ENCODE results near the gene RFFL.
"Not testable (repeated sequence)": the region's sequence is repeated elsewhere in the genome, so short reads cannot be mapped to it uniquely, and the experiment has no call there.

Gene RFFL, protein sequence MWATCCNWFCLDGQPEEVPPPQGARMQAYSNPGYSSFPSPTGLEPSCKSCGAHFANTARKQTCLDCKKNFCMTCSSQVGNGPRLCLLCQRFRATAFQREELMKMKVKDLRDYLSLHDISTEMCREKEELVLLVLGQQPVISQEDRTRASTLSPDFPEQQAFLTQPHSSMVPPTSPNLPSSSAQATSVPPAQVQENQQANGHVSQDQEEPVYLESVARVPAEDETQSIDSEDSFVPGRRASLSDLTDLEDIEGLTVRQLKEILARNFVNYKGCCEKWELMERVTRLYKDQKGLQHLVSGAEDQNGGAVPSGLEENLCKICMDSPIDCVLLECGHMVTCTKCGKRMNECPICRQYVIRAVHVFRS

DNA sequence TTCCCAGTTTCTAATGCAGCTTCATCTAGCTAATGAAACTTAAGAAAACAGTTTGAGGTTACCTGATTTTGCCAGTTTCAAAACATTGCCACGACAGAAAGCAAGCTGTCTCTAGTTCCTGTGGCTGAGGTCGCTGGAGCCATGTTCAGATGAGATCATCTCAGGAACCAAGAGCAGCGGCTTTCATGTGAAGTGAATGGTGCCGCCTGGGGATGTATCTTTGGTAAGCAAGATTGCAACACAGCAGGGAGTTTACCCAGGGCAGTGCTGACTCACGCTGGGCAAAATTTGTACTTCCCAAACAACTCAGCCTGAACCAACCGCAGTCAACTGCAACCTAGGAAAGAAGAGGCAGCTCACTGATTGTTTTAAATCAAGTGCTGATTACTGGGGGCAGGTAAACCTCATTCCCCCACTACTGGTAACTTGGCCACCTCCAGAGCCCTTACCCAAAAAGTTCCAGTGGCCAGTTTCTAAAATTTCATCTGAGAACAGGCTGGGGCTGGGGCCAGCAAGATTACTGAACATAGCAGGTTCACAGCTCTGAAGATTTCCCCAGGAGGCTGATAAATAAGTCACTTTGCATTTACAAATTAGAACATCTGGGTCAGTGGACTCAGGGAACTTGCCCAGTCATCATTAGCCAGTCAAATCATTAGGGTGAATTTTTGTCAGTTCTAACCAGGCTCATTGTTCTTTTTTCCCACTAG is at the start of gene RFFL:
Gene RFFL, minus strand, starts transcription at position 194 of the 710 bp plus-strand sequence. CDS start 37,154 bp downstream, outside the sequence.
- peak; percentile 90 for DNase-seq

DNA sequence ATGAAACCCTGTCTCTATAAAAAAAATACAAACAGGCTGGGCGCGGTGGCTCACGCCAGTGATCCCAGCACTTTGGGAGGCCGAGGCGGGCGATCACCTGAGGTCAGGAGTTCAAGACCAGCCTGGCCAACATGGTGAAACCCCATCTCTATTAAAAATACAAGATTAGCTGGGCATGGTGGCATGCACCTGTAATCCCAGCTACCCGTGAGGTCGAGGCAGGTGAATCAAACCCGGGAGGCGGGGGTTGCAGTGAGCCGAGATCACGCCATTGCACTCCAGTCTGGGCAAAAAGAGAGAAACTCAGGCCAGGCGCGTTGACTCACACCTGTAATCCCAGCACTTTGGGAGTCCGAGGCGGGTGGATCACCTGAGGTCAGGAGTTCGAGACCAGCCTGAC is 47.3 kb upstream of the RFFL start:
- not testable (repeated sequence) for DNase-seq

DNA sequence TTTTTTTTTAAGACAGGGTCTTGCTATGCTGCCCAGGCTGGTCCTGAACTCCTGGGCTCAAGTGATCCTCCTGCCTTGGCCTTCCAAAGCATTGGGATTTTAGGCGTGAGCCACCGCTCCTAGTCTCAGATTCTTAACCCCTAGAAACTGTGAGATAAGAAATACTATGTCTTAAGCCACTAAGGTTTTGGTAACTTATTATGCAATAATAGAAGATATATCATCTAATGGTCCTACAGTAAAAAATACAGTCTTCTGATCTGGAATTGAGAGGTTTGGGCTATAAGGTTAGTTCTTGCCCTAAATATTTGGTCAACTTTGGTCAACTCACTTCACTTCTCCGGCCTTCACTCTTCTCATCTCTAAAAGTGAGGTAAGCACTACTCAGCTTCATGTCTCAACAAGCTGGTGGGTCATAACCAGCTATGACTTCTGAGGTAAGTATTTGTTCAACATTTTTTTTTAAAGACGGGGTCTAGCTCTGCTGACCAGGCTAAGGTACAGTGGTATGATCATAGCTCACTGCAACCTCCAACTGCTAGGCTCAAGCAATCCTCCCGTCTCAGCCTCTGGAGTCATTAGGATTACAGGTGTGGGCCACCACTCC is 41.4 kb upstream of the RFFL start:
- no peak for DNase-seq

DNA sequence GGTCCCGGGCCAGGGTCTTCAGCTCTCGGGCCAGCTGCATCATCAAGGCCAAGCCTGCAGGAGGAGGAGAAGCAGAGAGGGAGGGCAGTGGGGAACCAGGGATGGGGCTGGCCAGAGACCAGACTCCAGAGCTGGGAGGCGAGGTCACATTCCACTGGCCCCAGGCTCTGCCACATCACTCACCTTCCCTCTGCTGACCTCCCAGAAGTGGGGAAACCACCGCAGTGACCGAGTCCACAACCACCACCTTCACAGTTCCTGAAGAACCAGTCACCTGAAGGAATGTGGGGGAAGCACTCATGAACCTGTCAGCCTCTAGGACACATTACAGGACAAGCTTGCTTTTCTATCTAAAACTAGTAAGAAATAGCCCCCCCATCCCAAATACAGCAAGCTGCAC is 39.8 kb upstream of the RFFL start:
- no peak for DNase-seq

DNA sequence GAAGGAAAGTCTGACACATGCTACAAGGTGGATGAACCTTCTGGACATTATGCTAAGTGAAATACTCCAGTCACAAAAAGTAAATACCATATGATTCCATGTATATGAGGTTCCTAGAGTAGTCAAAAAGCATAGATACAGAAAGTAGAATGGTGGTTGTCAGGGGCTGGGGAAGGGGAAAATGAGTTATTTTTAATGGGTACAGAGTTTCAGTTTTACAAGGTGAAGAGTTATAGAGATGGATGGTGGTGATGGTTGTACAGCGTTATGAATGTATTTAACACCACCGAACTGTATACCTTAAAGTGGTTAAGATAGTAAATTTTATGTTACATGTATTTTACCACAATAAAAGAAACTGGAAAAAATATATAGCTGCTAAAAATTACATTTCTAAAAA is 38.2 kb upstream of the RFFL start:
- no peak for DNase-seq

DNA sequence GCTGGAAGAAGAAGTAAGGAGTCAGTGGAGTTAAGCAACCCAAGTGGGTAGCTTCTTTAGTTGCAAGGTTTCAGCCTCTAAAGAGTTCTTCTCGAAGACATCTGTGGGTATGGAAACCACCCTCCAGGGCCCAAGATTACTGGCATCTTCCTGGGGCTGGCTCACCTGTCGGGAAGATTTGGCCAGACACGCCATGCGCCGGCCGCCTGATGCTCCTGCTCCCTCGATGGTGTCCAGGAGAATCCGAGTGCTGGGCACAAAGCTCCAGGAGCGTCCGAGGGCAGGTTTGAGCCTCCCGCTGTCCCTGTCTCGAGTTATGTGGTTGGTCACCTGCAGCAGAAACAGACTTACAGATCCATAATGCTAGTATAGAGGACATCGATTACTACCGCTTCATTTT is 37.5 kb upstream of the RFFL start:
- DNase-seq = no peak

DNA sequence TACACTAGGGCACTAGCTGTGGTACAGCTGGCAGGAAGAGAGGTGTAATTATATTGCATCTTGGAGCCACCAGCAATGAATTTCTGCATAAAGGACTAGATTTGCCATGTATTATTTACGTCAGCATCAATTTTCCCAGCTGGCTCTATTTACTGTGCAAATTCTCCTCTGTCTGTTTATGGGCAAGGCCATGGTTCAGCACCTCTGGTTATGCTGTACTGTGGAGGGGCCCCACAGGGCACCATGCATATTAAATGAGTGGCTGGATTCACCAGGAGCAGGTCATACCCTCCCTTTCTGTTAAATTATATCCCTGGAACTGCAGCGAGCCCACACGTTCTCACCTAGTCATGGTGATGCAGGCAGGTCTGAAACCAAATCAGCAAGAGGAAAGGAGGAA is 36.4 kb upstream of the RFFL start:
- no peak for DNase-seq

DNA sequence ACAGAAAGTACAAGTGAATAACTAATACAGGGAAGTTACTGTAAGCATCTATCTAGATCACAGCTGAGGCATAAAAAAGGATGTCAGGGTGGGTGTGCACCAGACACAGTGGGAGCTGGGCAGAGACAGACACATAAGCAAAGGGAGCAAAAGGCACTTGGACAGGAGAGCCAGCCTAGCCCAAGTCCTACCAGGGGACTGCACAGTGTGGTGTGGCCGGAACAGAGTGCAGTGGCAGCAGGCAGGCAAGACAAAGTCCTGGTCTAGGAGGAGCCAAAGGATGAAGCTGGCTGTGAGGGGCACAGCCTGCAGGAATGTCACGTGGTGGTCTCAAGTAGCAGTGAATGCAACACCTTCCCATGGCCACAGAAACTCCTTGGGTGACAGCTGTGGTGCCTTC is 34.3 kb upstream of the RFFL start:
- no peak for DNase-seq

DNA sequence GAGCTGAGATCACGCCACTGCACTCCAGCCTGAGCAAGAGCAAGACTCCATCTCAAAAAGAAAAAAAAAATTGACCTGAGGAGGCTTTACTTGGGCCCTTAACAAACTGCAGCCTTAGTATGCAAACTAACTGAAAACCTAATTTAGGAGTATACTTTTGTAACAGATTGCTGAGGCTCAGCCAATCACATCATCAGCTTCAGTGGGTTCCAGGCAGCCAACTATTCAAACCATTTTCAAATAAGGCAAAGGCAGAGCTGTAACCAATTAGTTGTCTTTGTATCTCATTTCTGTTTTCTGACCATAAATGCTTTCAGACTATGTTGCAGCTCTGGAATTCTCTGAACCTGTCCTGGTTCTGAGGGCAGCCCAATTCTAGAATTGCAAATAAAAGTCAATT is 32.2 kb upstream of the RFFL start:
- no peak for DNase-seq

DNA sequence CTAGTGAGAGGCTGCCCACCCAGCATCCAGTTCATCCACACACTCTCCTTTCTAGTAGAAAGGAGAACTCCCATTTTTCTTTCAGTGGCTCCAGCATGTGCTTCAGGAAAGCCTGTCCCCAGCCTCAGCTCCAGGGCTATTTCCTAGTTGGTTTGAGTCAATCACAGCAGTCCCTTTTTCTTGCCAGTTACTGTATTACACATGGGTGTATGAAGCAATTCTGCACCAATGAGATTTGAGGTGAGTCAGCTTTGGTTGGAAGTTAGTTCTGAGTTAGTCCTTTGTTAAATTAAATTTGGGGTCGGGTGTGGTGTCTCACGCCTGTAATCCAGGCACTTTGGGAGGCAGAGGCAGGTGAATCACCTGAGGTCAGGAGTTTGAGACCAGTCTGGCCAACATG is 31.4 kb upstream of the RFFL start:
- no peak for DNase-seq

DNA sequence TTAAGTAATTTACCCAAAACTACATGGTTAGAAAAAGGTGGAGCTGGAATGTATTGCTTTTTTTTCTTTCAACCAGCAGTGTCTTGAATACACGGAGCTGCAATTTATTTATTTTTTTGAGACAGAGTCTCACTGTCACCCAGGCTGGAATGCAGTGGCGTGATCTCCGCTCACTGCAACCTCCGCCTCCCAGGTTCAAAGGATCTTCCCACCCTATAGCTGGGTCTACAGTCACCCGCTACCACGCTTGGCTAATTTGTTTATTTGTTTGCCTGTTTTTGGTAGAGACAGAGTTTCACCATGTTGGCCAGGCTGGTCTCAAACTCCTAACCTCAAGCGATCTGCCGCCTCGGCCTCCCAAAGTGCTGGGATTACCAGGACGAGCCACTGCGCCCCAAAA is 27.2 kb upstream of the RFFL start:
- not testable (repeated sequence) for DNase-seq

DNA sequence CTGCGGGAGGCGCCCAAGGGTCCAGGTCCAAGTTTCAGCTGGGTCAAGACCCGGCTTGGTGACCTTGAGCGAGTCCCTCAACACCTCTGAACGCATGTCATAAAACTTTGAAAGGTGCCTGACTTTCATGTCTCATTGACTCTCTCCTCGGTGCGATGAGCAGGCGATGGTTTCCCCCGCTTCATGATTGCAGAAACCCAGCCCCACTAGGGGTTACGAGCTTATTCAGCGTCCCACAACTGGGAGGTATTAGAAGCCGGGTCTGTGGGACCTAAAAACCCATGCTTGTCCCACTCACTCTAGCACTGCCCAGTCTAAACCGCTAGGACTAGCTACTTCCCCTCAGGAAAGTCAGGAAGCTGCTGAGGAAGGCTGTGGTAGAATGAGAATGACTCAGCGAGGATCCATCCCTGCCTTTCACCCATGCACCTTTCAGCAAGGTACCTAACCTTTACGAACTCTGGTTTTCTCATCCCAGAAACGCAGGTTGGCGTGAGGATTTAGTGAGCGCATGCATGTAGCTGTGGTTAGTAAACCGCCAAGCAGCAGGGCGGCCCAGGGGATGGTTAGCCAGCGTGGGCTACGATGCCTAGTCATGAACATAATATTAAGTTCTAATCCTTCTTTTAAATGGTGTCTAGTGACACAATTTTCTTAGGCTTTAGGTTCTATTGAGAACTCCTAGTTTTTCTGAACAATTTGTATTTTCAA is 26.2 kb upstream of the RFFL start:
- DNase-seq = peak; percentile 42

DNA sequence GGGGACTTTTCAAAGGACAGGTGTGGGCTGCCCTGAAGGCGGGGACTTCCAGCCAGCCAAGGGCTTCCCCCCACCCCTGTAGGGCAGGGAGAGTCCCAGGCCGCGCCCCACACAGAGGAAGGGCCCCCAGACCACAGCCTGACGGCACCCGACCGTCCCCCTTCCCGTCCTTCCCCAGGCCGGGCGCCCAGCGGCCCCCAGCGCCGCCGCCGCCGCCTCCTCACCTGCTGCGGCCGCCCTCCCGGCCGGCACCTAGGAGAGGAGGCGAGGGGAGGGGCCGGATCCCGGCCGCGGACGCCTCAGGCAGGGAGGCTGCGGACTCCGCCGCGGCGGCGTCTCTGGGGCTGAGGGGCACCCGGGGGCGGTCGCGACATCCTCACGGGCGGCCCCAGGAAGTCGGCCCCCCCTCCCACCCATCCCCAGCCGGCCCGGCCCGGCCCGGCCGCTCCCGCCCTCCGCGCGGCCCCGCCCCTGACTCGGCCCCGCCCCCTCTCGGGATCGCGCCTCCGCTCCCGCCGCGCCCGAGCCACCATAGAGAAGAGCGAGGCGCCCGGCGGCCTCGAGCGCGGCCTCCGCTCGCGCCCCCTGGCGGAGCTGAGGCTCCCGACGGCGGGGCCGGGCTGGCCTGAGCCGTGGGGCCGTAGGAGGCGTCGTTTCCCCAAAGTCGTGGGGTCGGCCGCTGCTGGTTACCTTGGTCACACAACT is 25.5 kb upstream of the RFFL start:
- DNase-seq = peak; percentile 93

DNA sequence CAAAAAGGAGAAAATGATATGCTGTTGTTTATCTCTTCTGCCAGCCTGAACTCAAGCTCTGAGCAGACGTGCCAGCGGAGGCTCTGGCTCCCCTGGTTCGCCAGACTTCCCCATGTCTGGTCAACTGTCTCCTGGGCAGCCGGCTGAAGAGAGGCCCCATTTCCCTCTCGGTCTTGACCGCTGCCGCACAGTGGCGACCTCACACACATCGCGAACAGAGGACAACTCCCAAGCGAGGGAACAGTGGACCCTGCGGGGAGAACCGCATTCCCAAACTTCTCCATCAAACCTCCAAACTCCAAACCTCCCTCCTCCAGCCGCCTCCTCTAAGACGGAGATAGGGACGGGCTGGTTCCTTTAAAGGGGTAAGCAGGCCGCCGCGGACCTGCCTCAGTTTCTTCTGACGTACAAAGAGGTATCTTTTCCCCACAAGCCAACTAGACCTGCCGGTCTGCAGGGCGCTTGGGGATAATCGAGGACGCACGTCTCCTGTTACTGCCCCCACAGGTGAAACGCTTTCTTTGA is 24.9 kb upstream of the RFFL start:
- no peak for DNase-seq

DNA sequence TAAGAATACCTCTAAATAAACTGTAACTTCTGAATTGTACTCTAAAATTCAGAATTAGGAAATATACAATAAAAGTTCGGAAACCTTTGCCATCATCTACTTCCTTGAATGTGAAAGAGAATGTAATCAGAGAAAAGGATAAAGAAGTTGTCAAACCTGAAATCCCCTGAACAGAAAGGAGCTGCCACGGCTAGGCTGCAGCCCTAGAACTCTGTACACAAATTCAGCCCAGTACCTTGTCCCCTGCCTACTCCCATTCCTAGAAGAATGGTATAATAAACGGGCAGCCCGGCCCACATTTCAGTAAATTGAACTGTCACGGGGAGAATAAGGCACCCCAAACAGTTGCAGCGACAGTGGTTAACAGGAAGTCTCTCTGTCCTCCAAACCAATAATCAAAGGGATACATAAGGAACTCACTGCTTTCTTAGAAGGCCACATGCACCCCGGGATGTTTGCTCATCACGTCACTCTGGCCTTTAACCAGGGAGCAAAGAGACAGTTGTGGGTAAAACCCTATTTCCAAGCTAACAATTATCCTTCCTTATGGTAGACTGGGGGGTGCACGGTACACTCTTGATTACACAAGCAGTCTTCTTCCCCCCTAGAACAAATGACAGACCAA is 24.3 kb upstream of the RFFL start:
- DNase-seq = peak; percentile 54

DNA sequence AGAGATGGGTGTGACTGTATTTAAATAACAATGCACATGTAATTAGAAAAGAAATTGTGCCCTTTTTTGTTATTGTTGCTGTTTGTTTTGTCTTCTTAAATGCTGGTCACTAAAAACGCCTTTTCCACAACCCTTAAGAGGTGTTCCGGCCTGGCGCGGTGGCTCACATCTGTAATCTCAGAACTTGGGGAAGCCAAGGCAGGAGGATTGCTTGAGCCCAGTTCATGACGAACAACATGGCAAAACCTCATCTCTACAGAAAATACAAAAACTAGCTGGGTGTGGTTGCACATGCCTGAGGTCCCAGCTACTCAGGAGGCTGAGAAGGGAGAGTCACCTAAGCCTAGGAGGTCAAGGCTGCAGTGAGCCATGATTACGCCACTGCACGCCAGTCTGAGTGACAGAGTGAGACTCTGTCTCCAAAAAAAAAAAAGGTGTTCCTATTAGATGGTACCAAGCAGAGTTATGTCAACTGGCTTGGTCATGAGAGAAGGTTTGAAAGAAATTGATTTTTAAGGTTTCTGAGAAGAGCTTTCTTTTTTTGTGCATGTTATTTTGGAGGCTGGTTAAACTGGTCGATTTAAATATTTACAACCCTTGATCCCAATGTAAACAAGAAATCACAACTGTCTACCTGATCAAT is 23.5 kb upstream of the RFFL start:
- DNase-seq = no peak

DNA sequence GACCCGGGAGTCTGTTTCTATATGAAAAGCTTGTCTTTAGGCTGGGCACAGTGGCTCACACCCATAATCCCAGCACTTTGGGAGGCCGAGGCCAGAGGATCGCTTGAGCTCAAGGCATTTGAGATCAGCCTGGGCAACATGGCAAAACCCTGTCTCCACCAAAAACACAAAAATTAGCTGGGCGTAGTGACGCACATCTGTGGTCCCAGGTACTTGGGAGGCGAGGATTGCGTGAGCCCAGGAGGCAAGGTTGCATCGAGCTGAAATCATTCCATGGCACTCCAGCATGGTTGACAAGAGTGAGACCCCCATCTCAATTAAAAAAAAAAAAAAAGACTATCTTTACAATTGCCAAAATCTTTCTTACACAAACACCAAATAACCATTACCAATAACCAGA is 22.7 kb upstream of the RFFL start:
- no peak for DNase-seq

DNA sequence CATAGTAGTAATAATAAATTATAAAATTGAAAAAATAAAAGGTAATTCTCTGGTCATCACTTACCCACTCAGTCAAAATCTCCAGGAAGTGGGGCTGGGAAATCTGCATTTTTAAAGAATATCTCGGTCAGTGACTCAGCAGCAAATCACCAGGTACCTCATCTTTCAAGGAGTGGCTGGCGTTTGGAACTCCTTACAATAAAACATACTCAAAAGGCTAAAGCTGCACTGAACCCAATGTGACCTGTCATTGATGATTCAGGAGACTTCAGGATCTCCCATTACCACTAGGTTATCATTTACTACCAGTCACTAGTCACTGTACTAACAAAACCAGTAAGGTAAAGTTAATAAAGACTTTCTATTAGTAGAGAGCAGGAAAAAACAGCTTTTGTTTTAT is 21.5 kb upstream of the RFFL start:
- no peak for DNase-seq

DNA sequence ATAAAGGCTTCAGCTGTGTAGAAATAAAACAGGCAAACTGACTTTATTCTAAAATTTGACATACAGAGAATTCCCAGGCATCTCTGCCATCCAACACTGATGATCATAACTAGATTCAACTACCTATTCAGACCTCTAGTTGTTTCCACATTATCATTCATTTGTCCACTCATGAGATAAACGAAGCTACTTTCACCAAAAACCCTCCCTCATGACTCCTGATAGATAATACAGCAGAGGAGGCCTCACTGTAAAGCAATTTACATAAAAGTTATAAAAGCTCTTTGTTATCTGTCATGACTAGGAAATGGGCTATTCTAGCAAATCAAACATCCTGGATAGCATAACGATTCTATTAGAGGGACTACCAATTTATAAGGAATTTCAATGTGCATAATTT is 19.6 kb upstream of the RFFL start:
- no peak for DNase-seq

DNA sequence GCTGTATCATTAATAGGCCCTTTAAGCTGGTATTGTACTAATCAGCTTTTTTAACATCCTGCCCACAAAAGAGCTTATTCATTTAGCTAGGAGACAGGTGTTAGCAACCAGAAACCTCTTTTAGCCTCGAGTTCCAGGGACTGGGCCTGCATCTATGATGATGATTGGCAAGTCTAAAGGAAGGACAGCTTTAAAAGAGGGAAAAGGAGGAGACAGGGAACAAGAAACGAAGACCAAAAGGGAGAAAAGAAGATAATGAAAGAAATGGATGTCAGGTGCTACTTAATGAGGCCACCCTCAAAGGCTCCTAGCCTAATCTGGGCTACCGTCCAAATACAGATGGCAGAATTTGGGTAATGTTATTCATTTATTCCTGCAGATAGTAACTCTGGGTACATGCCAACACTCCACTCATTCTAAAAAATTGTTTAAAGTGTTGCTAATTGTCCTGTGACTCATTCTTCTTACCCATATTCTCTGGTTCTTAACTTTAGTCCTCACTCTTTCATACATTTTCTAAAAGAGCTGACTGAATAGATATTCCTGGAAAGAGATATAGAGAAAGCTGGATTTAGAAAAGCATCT is 18.7 kb upstream of the RFFL start:
- peak; percentile 32 for DNase-seq

DNA sequence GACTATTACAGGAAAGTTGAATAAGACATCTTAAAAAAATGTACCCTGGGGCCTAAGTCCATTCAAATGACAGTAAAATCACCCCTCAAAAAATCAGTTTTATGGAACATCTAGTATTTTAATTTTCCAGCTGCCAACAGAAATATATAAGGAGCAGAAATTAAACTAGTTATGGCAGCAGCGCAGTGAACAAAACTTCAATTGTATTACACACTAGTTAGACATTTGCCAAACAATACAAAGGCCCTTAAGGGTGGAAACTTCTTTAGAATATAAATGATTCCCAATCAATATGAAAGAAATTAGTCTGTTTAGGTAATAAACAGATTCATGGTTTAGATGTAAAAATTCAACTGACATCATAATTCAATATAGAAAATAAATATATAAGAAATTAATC is 18.1 kb upstream of the RFFL start:
- DNase-seq = no peak
